GM19438 (cell line): ENCODE results near the gene FAM72A.
"Not testable (repeated sequence)": the region's sequence is repeated elsewhere in the genome, so short reads cannot be mapped to it uniquely, and the experiment has no call there.

ENCODE experiments used
- ATAC-seq: cut with Tn5 transposase; IDR thresholded peaks from one replicate; pipeline ENCODE4 v1.9.1; 2021; ENCODE audit warnings: low read depth; ENCODE audit not compliant: unreplicated experiment

Gene FAM72A

GRCh38 chr1:206174182-206174868 is 28.3 kb downstream of the FAM72A start:
- not testable (repeated sequence) for ATAC-seq

GRCh38 chr1:206173110-206173719 is 29.4 kb downstream of the FAM72A start:
- not testable (repeated sequence) for ATAC-seq

GRCh38 chr1:206169794-206170193 is 32.8 kb downstream of the FAM72A start:
- not testable (repeated sequence) for ATAC-seq

- ATAC-seq, result not testable (repeated sequence)
These were observed 35.1 kb downstream of the FAM72A start for GRCh38 chr1:206167350-206168029.

GRCh38 chr1:206145771-206146290 is 56.8 kb downstream of the FAM72A start:
- no peak for ATAC-seq

- no peak for ATAC-seq
These were observed 58.0 kb downstream of the FAM72A start for GRCh38 chr1:206144605-206145004.

- ATAC-seq, result no peak
These were observed 59.0 kb downstream of the FAM72A start for GRCh38 chr1:206143537-206144172.

GRCh38 chr1:206142770-206143169 is 59.9 kb downstream of the FAM72A start:
- ATAC-seq, result no peak

- ATAC-seq, result no peak
These were observed 60.6 kb downstream of the FAM72A start for GRCh38 chr1:206142011-206142410.

GRCh38 chr1:206136241-206136640 is 66.4 kb downstream of the FAM72A start:
- no peak for ATAC-seq
